Natural killer cell (primary cell): ENCODE results near the gene HPCAL4. TPM values are rescaled to one million over a fixed set of nuclear protein-coding genes. Genes with fewer than 3 reads are reported as not detected.

Experiments
- ATAC-seq, 3 donors: fragments of 150-1000 bp in 2 of 3; fragments of 200-7000 bp in 1 of 3; cut with Tn5 transposase; 1 replicate in 1 of 3; 2 replicates in 2 of 3; pipeline ENCODE4 v1.10.0; 2021; ENCODE audit warnings: mild to moderate bottlenecking in 2 of 3, moderate library complexity in 2 of 3
- DNase-seq, 2 donors: peaks; one replicate each; pipeline versions ENCODE4 v3.0.0 to v3.0.0-alpha.2; 2013 to 2021; ENCODE audit warnings: mixed read lengths in 1 of 2
- H3K27ac ChIP-seq: one replicate; pipeline ENCODE4 v1.5.1; 2013; ENCODE audit warnings: mild to moderate bottlenecking, low read length
- H3K27me3 ChIP-seq: one replicate; pipeline ENCODE4 v1.6.1; 2013; ENCODE audit warnings: low read length; ENCODE audit not compliant: control insufficient read depth, insufficient read depth
- H3K36me3 ChIP-seq: one replicate; pipeline ENCODE4 v1.6.1; 2013; ENCODE audit warnings: low read length; ENCODE audit not compliant: control insufficient read depth, insufficient read depth
- H3K4me1 ChIP-seq: one replicate; pipeline ENCODE4 v1.6.1; 2013; ENCODE audit warnings: low read length; ENCODE audit not compliant: control insufficient read depth, insufficient read depth
- H3K4me3 ChIP-seq: one replicate; pipeline ENCODE4 v1.5.1; 2013; ENCODE audit warnings: low read length
- H3K9me3 ChIP-seq: one replicate; pipeline ENCODE4 v1.6.1; 2013; ENCODE audit warnings: low read length; ENCODE audit not compliant: control insufficient read depth, insufficient read depth
- H3K27ac Mint-ChIP-seq, 2 donors: one replicate each; pipeline ENCODE4 v1.8.0; 2022; ENCODE audit warnings: mild to moderate bottlenecking in 2 of 2, mixed read lengths in 2 of 2, moderate library complexity in 1 of 2
- H3K27me3 Mint-ChIP-seq, 2 donors: one replicate each; pipeline ENCODE4 v1.8.0; 2022; ENCODE audit warnings: low read depth in 2 of 2, mixed read lengths in 2 of 2
- H3K36me3 Mint-ChIP-seq: one replicate; pipeline ENCODE4 v1.8.0; 2022; ENCODE audit warnings: mixed read lengths
- H3K4me1 Mint-ChIP-seq, 2 donors: one replicate each; pipeline ENCODE4 v1.8.0; 2022; ENCODE audit warnings: mixed read lengths in 2 of 2
- H3K4me3 Mint-ChIP-seq: one replicate; pipeline ENCODE4 v1.8.0; 2022; ENCODE audit warnings: mild to moderate bottlenecking, moderate library complexity, mixed read lengths
- H3K9me3 Mint-ChIP-seq, 2 donors: one replicate each; pipeline ENCODE4 v1.8.0; 2022; ENCODE audit warnings: mixed read lengths in 2 of 2
- WGBS: methylation state at CpG from one replicate; pipeline ENCODE4 v1.1.7; 2013; ENCODE audit warnings: missing lambda C conversion rate; ENCODE audit not compliant: insufficient coverage; 5-methylcytosine and 5-hydroxymethylcytosine counted together
- intact Hi-C: fragments of 100-400 bp; cut with micrococcal nuclease; formaldehyde crosslinking; loops from one replicate; pipeline ENCODE4 v1.14.2; 2022
- total RNA-seq, 4 donors: library from RNA; stranded (reverse); fragments of 120-200 nt in 1 of 4; gene quantifications; one replicate each; pipeline versions ENCODE4 v1.2.3 to v1.2.4, GENCODE V29; 2013 to 2022
- TF ChIP-seq, protein P1 (sequence below): fragments of 200-600 bp; IDR thresholded peaks from one replicate; pipeline ENCODE4 v1.8.0; 2022; ENCODE audit warnings: antibody characterized with exemption

The HPCAL4 gene
- total RNA-seq, 3 donors from 2014 or later (not counting 1 experiment from before 2014, with no cell fraction given), result 0.78 to 1.6 (median 1.3) TPM

DNA sequence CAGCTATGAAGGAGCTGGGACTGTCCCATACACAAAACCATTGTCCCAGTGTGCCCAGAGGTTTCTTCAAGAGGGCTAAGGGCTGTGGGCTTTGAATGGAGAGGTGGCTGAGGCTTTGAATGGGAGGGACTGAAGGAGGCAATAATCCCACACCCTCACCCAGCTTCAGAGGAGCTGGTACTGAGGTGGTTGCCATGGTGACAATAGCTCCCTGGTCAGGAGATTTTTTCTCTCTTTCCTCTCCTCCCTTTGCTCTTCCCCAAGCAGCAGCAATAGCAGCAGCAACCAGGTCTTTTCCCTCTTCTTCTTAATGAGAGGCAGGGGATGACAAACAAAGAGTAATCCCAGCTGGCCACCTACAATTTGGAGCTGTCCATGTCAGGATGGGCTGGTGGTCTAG, 1.6 kb downstream of the HPCAL4 start:
- Mint-ChIP-seq H3K27me3 (peaks cover 41 to 55% of the 10 kb centered on the region in 2 donors), H3K9me3 (no peaks in the 10 kb centered on the region), H3K36me3 (no peaks in the 10 kb centered on the region), H3K4me3 (peak overlapping the region; percentile 58), H3K27ac (peak overlapping the region in 1 of 2 donors; percentile 69), H3K4me1 (peaks cover 11 to 19% of the 10 kb centered on the region in 2 donors)
- Histone ChIP-seq H3K9me3 (no peaks in the 10 kb centered on the region), H3K36me3 (no peaks in the 10 kb centered on the region), H3K27ac (no peak overlapping the region), H3K4me3 (no peak overlapping the region), H3K27me3 (peaks cover 36% of the 10 kb centered on the region), H3K4me1 (peaks cover 25% of the 10 kb centered on the region)
- DNase-seq (no peak), ATAC-seq (no peak)
- intact Hi-C loops, result no loop called here
- TF ChIP-seq, protein P1, sequence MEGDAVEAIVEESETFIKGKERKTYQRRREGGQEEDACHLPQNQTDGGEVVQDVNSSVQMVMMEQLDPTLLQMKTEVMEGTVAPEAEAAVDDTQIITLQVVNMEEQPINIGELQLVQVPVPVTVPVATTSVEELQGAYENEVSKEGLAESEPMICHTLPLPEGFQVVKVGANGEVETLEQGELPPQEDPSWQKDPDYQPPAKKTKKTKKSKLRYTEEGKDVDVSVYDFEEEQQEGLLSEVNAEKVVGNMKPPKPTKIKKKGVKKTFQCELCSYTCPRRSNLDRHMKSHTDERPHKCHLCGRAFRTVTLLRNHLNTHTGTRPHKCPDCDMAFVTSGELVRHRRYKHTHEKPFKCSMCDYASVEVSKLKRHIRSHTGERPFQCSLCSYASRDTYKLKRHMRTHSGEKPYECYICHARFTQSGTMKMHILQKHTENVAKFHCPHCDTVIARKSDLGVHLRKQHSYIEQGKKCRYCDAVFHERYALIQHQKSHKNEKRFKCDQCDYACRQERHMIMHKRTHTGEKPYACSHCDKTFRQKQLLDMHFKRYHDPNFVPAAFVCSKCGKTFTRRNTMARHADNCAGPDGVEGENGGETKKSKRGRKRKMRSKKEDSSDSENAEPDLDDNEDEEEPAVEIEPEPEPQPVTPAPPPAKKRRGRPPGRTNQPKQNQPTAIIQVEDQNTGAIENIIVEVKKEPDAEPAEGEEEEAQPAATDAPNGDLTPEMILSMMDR, result no peak

DNA sequence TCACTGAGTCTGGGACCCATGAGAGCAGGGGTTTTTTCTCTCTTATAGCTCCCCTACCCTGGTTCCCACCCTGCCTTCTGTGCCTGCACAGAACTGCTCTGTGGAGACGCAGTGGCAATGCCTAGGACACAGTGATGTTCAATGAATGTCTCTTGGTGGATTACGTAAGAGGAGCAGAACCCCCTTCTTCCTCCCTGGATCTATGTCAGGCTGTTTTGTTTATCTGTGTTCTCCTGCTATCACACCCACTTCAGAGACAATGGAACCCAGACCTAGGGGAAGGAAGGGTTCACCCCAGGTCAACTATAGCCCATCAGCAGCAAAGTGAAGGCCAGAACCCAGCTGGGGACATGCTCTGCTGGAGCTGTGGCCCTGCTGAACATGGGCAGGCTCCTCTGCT, 2.0 kb downstream of the HPCAL4 start:
- TF ChIP-seq, protein P1, result no peak
- Histone ChIP-seq H3K4me3 (no peak overlapping the region), H3K27ac (no peak overlapping the region), H3K9me3 (no peaks in the 10 kb centered on the region), H3K27me3 (peaks cover 40% of the 10 kb centered on the region), H3K4me1 (peaks cover 29% of the 10 kb centered on the region), H3K36me3 (no peaks in the 10 kb centered on the region)
- intact Hi-C loops, result no loop called here
- WGBS, result 85% methylated on average over 2 of the region's 2 CpGs
- peaks cover 43 to 53% of the 10 kb centered on the region in 2 donors for H3K27me3 Mint-ChIP-seq
- H3K4me3 Mint-ChIP-seq, result no peak overlapping the region
- peaks cover 12 to 21% of the 10 kb centered on the region in 2 donors for H3K4me1 Mint-ChIP-seq
- DNase-seq (no peak), ATAC-seq (no peak)
- H3K9me3 Mint-ChIP-seq, result no peaks in the 10 kb centered on the region
- no peak overlapping the region for H3K27ac Mint-ChIP-seq
- no peaks in the 10 kb centered on the region for H3K36me3 Mint-ChIP-seq

DNA sequence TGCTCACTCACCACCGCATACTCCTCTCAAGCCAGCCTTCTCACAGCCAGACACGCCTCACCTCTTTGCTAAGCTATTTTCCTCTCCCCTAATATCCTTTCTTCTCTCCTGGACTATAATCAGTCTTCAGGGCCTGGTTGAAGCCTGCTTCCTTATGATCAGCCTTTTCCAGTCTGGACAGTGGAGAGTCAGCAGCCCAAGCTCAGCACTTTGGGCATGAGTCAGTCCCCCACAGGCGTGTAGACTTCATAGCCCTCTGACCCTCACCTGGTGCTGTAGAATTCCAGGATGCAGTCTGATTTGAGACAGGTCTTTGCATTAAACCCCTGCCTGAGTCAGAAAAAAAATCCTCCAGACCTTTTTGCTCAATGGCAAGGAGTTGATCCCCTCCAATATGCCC, 2.5 kb downstream of the HPCAL4 start:
- TF ChIP-seq, protein P1, result no peak
- Mint-ChIP-seq H3K27me3 (peaks cover 40 to 50% of the 10 kb centered on the region in 2 donors), H3K4me3 (no peak overlapping the region), H3K36me3 (no peaks in the 10 kb centered on the region), H3K4me1 (peaks cover 12 to 21% of the 10 kb centered on the region in 2 donors), H3K9me3 (no peaks in the 10 kb centered on the region), H3K27ac (no peak overlapping the region)
- no peak overlapping the region for H3K27ac ChIP-seq
- H3K27me3 ChIP-seq, result peaks cover 40% of the 10 kb centered on the region
- ATAC-seq, result no peak
- intact Hi-C loops, result no loop called here
- H3K4me1 ChIP-seq, result peaks cover 33% of the 10 kb centered on the region
- 79% methylated on average over 3 of the region's 3 CpGs for WGBS
- H3K4me3 ChIP-seq, result no peak overlapping the region
- no peaks in the 10 kb centered on the region for H3K9me3 ChIP-seq
- no peaks in the 10 kb centered on the region for H3K36me3 ChIP-seq
- DNase-seq, result no peak

DNA sequence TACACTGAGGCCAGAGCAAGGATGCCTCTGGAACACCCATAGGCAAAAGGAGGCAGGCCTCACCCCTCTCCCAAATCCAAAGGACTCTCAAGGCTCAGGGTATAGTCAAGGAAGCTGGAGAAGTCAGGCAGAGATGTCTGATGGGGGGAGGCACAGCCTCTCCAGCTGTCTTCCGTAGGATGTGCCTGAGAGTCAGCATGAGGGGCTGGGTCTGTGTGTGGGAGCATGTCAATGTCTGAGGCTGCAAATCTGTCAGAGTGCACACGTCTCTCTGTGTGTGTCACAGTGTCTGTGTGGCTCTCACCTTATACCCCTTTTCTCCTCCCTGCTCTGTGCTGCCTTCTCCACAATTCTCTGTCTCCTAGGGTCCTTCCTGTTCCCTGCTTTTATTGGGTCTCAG, 4.0 kb downstream of the HPCAL4 start:
- no peak overlapping the region for H3K27ac Mint-ChIP-seq
- H3K4me3 Mint-ChIP-seq, result no peak overlapping the region
- H3K36me3 Mint-ChIP-seq, result no peaks in the 10 kb centered on the region
- H3K27me3 Mint-ChIP-seq, result peaks cover 49 to 64% of the 10 kb centered on the region in 2 donors
- intact Hi-C loops, result no loop called here
- H3K36me3 ChIP-seq, result no peaks in the 10 kb centered on the region
- ATAC-seq (no peak), DNase-seq (no peak)
- no peaks in the 10 kb centered on the region for H3K9me3 ChIP-seq
- H3K27ac ChIP-seq, result no peak overlapping the region
- H3K4me3 ChIP-seq, result no peak overlapping the region
- peaks cover 34% of the 10 kb centered on the region for H3K27me3 ChIP-seq
- H3K4me1 Mint-ChIP-seq, result peaks cover 12 to 21% of the 10 kb centered on the region in 2 donors
- WGBS, result 60% methylated on average over 2 of the region's 2 CpGs
- TF ChIP-seq, protein P1, result no peak
- H3K4me1 ChIP-seq, result peaks cover 30% of the 10 kb centered on the region
- no peaks in the 10 kb centered on the region for H3K9me3 Mint-ChIP-seq
